Psoas muscle (tissue), 8 donors: ENCODE data around the gene MRPL55. TPM values are rescaled to one million over a fixed set of nuclear protein-coding genes. Genes with fewer than 3 reads are reported as not detected.

Experiments used
- ATAC-seq, 4 donors: fragments of 200-7000 bp; cut with Tn5 transposase; one replicate each; pipeline ENCODE4 v1.9.1; 2020; ENCODE audit warnings: moderate library complexity in 3 of 4, mild to moderate bottlenecking in 2 of 4
- DNase-seq, 2 donors: peaks; one replicate each; pipeline ENCODE4 v3.0.0-alpha.2; 2020
- H3K27ac ChIP-seq: fragments of 200-600 bp; one replicate; pipeline ENCODE4 v1.8.0; 2022
- H3K27me3 ChIP-seq, 3 donors: fragments of 200-600 bp in 1 of 3; one replicate each; pipeline versions ENCODE4 v1.6.1 to v1.8.0; 2013 to 2022; ENCODE audit warnings: low read length in 2 of 3, mild to moderate bottlenecking in 2 of 3, moderate library complexity in 1 of 3; ENCODE audit not compliant: insufficient read depth in 3 of 3
- H3K36me3 ChIP-seq, 2 donors: fragments of 200-600 bp in 1 of 2; one replicate each; pipeline versions ENCODE4 v1.6.1 to v1.8.0; 2013 to 2022; ENCODE audit warnings: low read depth in 1 of 2, mild to moderate bottlenecking in 1 of 2, moderate library complexity in 1 of 2; ENCODE audit not compliant: insufficient read depth in 1 of 2
- H3K4me1 ChIP-seq: fragments of 200-600 bp; one replicate; pipeline ENCODE4 v1.8.0; 2022
- H3K4me3 ChIP-seq: fragments of 200-600 bp; one replicate; pipeline ENCODE4 v1.8.0; 2022; ENCODE audit warnings: mild to moderate bottlenecking
- H3K9me3 ChIP-seq: fragments of 200-600 bp; one replicate; pipeline ENCODE4 v1.8.0; 2022
- CTCF ChIP-seq: fragments of 200-600 bp; IDR thresholded peaks from one replicate; pipeline ENCODE4 v1.8.0; 2022; ENCODE audit warnings: antibody characterized with exemption
- WGBS, 3 donors: extraction: QIAGEN DNeasy Blood & Tissue Kit; methylation state at CpG; one replicate each; pipeline versions ENCODE4 v1.1.6 to v1.1.7; 2013; 5-methylcytosine and 5-hydroxymethylcytosine counted together
- intact Hi-C, 2 donors: fragments of 100-400 bp; cut with DNase I; formaldehyde crosslinking; loops; one replicate each; pipeline versions ENCODE4 v1.11.0 to v1.14.2; 2022
- polyA plus RNA-seq, 3 donors: library from polyadenylated mRNA; stranded (reverse); fragments of 200-250 nt; gene quantifications; one replicate each; pipeline ENCODE4 v1.2.3, GENCODE V29; 2013
- total RNA-seq, 4 donors: library from RNA; stranded (reverse); fragmentation: NEBNext Ultra II Directional in 2 of 4; extraction: Animal tissue kit (Norgen Biotek cat#: 25700) in 2 of 4; gene quantifications; one replicate each; pipeline versions ENCODE4 v1.2.1 to v1.2.4, GENCODE V29; 2021 to 2023
- donor health status: healthy with polysubstance abuse.
- donor health status: DM: no; HTN: no; CAD: no; lungs with moderate emphysema.
- donor health status: Bipolar disorder and iron deficiency.
- donor health status: healthy.
- donor health status: DM: yes; HTN: yes; CAD: no.
- donor health status: DM: no; HTN: no; CAD: no.
- donor health status: DM: no; HTN: no; CAD: no.
- donor health status: DM: yes; HTN: yes; CAD: no.

Gene MRPL55
- total and polyA plus RNA-seq, 7 donors: 35.7 to 86.2 (median 43.4) TPM

- no peak for TF ChIP-seq CTCF
- ATAC-seq: no peak
- peaks cover 68% of the 10 kb centered on the region for H3K4me1 ChIP-seq
- intact Hi-C loops: no loop called here
- H3K27me3 ChIP-seq: no peaks in the 10 kb centered on the region
- peaks cover 0 to 5% of the 10 kb centered on the region in 2 donors for H3K36me3 ChIP-seq
- no peak for DNase-seq
- no peak overlapping the region for H3K4me3 ChIP-seq
- H3K9me3 ChIP-seq: peaks cover 8% of the 10 kb centered on the region
- peak overlapping the region; percentile 13 for H3K27ac ChIP-seq
- WGBS, 3 donors: 56 to 58% (median 56%) methylated on average over 4 of the region's 4 CpGs
Observed at GRCh38 chr1:228091084-228091483, 18.0 kb downstream of the MRPL55 start.

GRCh38 chr1:228090613-228091081, 18.5 kb downstream of the MRPL55 start:
- peak overlapping the region; percentile 22 for H3K4me3 ChIP-seq
- H3K27ac ChIP-seq: peak overlapping the region; percentile 13
- ATAC-seq (peak; percentile 31 to 68 (median 58)), DNase-seq (peak; percentile 14 to 56)
- 15 to 32% (median 26%) methylated on average over 2 of the region's 2 CpGs for WGBS, 3 donors
- H3K27me3 ChIP-seq: no peaks in the 10 kb centered on the region
- no peak for TF ChIP-seq CTCF
- intact Hi-C loops: no loop called here
- H3K9me3 ChIP-seq: peaks cover 8% of the 10 kb centered on the region
- peaks cover 0 to 5% of the 10 kb centered on the region in 2 donors for H3K36me3 ChIP-seq
- peaks cover 72% of the 10 kb centered on the region for H3K4me1 ChIP-seq

DNA sequence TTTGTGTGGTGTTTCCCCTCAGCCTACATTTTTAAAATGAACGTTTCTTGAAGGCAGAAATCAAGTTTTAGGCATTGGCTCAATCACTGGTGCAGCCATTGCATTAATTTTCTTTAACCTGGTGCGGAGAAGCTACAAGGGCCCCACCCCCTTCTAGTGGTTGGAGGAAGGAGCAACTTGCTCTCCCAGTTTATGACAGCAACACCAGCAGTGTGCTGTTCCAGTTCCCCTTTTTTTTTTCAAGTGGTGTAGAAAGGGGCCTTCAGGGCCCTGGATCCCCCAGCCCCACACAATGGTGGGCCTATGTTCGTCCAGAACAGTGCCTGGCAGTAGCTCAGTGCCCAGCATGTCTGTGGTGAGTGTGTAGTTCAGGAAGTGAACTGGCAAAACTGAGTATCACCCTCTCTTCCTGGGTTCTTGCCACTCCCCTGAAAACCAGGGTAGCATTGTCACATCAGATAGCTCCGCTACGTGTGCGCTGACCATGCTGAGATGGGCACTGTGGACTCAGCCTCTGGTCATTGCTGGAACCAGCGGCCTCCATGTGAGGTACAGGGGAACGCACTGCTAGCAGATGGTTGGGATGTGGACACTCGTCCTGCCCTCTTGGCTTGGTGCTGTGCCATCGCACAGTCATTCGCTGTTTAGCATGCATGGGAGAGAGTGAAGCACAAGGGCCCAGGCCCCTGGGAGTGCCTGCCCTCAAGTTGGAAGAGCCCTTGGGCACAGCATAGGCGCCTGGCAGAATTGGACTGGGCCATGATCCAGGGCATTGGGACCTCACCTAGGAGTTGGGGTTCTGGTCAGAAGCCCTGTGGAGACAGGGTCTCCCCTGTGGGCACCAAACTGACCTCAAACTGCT, 19.3 kb downstream of the MRPL55 start:
- Histone ChIP-seq H3K27me3 (no peaks in the 10 kb centered on the region), H3K27ac (peak overlapping the region; percentile 48), H3K9me3 (peaks cover 5% of the 10 kb centered on the region), H3K4me1 (peaks cover 81% of the 10 kb centered on the region), H3K4me3 (peak overlapping the region; percentile 22), H3K36me3 (peaks cover 0 to 5% of the 10 kb centered on the region in 2 donors)
- 59 to 70% (median 60%) methylated on average over 12 of the region's 12 CpGs for WGBS, 3 donors
- no peak for TF ChIP-seq CTCF
- ATAC-seq (peak; percentile 22 to 29 (median 26)), DNase-seq (peak; percentile 35 to 57)
- intact Hi-C loops: loop anchor here in 1 of 2 donors (10.0 kb wide), 1 partner anchor 355 kb away; the partner anchor contains the start of genes JMJD4 and SNAP47

DNA sequence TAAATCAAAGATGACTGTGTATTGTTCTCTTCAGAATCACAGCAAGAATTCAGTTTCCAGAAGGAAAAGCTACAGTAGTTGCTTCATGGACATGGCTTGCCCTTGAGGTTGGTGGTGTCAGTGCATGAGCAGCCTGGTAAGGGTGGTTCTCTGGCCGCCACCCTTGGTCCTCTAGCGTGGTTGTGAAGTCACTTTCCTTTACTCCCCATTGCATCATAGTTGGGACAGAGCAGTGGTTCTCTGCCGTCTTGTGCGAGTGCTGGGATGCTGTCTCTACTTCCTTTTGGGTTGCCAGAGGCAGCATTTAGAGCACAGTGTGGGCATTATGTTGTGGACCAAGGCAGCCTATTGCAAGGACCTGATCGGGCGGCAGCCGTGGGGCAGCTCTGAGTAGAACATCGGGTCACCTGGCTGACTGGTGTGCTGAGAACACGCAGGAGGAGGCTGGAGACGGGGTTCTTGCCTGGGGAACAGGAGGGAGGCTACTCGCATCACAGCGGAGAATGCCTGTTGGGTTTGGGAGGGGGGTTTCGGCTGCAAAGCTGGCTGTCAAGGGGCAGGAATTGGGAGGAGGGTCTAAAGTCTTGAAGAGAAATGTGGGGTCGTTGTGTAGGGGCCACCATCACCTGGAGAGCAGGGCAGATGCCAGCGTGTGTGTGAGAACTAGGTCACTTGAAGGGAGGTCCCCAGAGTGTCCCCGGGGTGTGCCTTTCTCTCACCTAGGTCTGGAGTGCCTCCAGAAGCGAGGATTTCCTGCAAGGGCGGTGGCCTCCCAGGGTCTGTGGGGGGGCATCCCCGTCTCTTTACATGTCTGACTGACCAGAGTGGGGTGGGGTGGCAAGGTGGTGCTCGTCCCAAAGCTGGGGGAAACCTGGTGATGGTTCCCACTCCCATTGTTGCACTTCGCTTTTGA, 20.3 kb downstream of the MRPL55 start:
- peak overlapping the region; percentile 50 for H3K27ac ChIP-seq
- no peaks in the 10 kb centered on the region for H3K9me3 ChIP-seq
- TF ChIP-seq CTCF: no peak
- H3K36me3 ChIP-seq: peaks cover 0 to 5% of the 10 kb centered on the region in 2 donors
- intact Hi-C loops: loop anchor here in 1 of 2 donors (10.0 kb wide), 1 partner anchor 354 kb away; the partner anchor contains the start of genes JMJD4 and SNAP47
- peaks cover 88% of the 10 kb centered on the region for H3K4me1 ChIP-seq
- H3K27me3 ChIP-seq: no peaks in the 10 kb centered on the region
- peak overlapping the region; percentile 28 for H3K4me3 ChIP-seq
- WGBS, 3 donors: 63 to 70% (median 70%) methylated on average over 21 of the region's 21 CpGs
- DNase-seq (peak; percentile 31 to 49), ATAC-seq (peak in 3 of 4 donors; percentile 13 to 30 (median 16))
